Measurements from ENCODE around the gene DIPK1B.

DNA sequence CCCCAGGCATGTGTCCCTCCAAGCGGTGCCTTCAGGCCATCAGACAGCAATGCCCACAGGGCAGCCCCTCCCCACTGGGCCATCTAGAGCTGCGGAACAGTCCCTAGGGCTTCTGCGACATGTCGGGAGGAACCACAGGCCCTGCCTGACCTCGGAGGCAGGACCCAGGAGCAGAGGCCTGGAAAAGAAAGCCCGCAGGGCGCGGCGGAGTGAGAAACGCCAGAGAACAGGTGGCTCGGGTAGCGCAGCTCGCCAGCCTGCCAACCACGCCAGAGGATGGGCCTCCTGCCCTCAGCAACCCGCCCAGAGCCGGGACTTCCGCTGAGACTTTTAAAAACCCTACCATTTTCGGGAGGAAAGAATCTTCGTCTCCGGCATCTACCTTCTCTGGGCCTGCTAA, 45.0 kb downstream of the DIPK1B start:
- TF ChIP-seq CHD4 (IDR thresholded peaks at IDR 0.05) (no peak), EZH2 (IDR thresholded peaks at IDR 0.05; ENCODE audit: borderline replicate concordance, control insufficient read depth, low read depth, low read length) (no peak)
- TF ChIP-seq, protein P1, sequence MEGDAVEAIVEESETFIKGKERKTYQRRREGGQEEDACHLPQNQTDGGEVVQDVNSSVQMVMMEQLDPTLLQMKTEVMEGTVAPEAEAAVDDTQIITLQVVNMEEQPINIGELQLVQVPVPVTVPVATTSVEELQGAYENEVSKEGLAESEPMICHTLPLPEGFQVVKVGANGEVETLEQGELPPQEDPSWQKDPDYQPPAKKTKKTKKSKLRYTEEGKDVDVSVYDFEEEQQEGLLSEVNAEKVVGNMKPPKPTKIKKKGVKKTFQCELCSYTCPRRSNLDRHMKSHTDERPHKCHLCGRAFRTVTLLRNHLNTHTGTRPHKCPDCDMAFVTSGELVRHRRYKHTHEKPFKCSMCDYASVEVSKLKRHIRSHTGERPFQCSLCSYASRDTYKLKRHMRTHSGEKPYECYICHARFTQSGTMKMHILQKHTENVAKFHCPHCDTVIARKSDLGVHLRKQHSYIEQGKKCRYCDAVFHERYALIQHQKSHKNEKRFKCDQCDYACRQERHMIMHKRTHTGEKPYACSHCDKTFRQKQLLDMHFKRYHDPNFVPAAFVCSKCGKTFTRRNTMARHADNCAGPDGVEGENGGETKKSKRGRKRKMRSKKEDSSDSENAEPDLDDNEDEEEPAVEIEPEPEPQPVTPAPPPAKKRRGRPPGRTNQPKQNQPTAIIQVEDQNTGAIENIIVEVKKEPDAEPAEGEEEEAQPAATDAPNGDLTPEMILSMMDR (IDR thresholded peaks at IDR 0.05 in 2 of 3, conservative IDR thresholded peaks at IDR 0.05 in 1 of 3; ENCODE audit: control insufficient read depth in 2 of 3, extremely low read depth in 1 of 3, insufficient read depth in 1 of 3, low read depth in 3 of 3, low read length in 3 of 3): no peak

Measured in GM12878 (cell line).